Heart right ventricle (tissue), 16 donors: ENCODE measurements around the gene CLDN2. TPM values are rescaled to one million over a fixed set of nuclear protein-coding genes. Genes with fewer than 3 reads are reported as not detected.

Source experiments
- ATAC-seq, 8 donors: fragments of 200-7000 bp; cut with Tn5 transposase; one replicate each; pipeline ENCODE4 v1.9.1; 2020; ENCODE audit warnings: mild to moderate bottlenecking in 8 of 8, moderate library complexity in 8 of 8, moderate number of reproducible peaks in 1 of 8
- DNase-seq, 2 donors: peaks; one replicate each; pipeline ENCODE4 v3.0.0-alpha.2; 2020
- H3K27ac ChIP-seq, 10 donors: fragments of 200-600 bp; sonication (generic) in 2 of 10; one replicate each; pipeline versions ENCODE4 v1.5.0 to v1.8.0; 2020 to 2022; ENCODE audit warnings: mild to moderate bottlenecking in 3 of 10
- H3K27me3 ChIP-seq, 7 donors: fragments of 200-600 bp; one replicate each; pipeline ENCODE4 v1.8.0; 2021 to 2022; ENCODE audit warnings: mild to moderate bottlenecking in 2 of 7
- H3K36me3 ChIP-seq, 9 donors: fragments of 200-600 bp; sonication (generic) in 1 of 9; one replicate each; pipeline versions ENCODE4 v1.5.0 to v1.8.0; 2020 to 2022; ENCODE audit warnings: mild to moderate bottlenecking in 2 of 9
- H3K4me1 ChIP-seq, 9 donors: fragments of 200-600 bp; sonication (generic) in 1 of 9; one replicate each; pipeline versions ENCODE4 v1.5.0 to v1.8.0; 2020 to 2022; ENCODE audit warnings: mild to moderate bottlenecking in 4 of 9
- H3K4me3 ChIP-seq, 10 donors: fragments of 200-600 bp; sonication (generic) in 2 of 10; one replicate each; pipeline versions ENCODE4 v1.5.0 to v1.8.0; 2020 to 2022; ENCODE audit warnings: mild to moderate bottlenecking in 7 of 10, moderate library complexity in 2 of 10
- H3K9me3 ChIP-seq, 11 donors: fragments of 200-600 bp in 10 of 11; sonication (generic) in 2 of 11; one replicate each; pipeline versions ENCODE4 v1.5.0 to v1.8.0; 2013 to 2022; ENCODE audit warnings: mild to moderate bottlenecking in 2 of 11, control low read depth in 1 of 11, moderate library complexity in 1 of 11
- WGBS, 2 donors: extraction: QIAGEN DNeasy Blood & Tissue Kit; methylation state at CpG; one replicate each; pipeline ENCODE4 v1.1.7; 2013; ENCODE audit warnings: inconsistent platforms in 1 of 2; 5-methylcytosine and 5-hydroxymethylcytosine counted together
- intact Hi-C, 10 donors: fragments of 100-400 bp; cut with DNase I; formaldehyde crosslinking; loops; one replicate each; pipeline versions ENCODE4 v1.11.1 to v1.14.2; 2022
- polyA plus RNA-seq, 2 donors: library from polyadenylated mRNA; stranded (reverse); fragments of 200-250 nt; gene quantifications; one replicate each; pipeline ENCODE4 v1.2.3, GENCODE V29; 2013
- total RNA-seq, 10 donors: library from RNA; stranded (reverse); fragmentation: NEBNext Ultra II Directional in 3 of 10; extraction: Animal tissue kit (Norgen Biotek cat#: 25700) in 3 of 10; gene quantifications; one replicate each; pipeline versions ENCODE4 v1.2.1 to v1.2.4, GENCODE V29; 2021 to 2023
- TF ChIP-seq, protein P1 (sequence below), 9 donors: fragments of 200-600 bp; sonication (generic) in 2 of 9; IDR thresholded peaks; one replicate each; pipeline versions ENCODE4 v1.5.0 to v1.8.0; 2021 to 2022; ENCODE audit warnings: antibody characterized with exemption in 9 of 9, mild to moderate bottlenecking in 5 of 9, moderate library complexity in 1 of 9
- donor health status: Arrhythmogenic right ventricular cardiomyopathy.
- donor health status: ischemic (EF 13 %, LVEDD 7.1; RV severe dilation, severe dysfunction).
- donor health status: healthy with polysubstance abuse.
- donor health status: DM: no; HTN: yes; CAD: no.
- donor health status: DM: no; HTN: no; CAD: no.
- donor health status: ischemic (EF 25% LVEDD 6.9; RV normal size, moderate dysfunction).
- donor health status: ischemic (EF 25% LVEDD 5.7; RV mildly dilated, moderate dysfunction).
- donor health status: healthy.
- donor health status: DM: yes; HTN: yes; CAD: no.
- donor health status: Ischemic cardiomyopathy.
- donor health status: ischemic (EF 35%, LVEDD 5.7; RV mildly dilated, moderate dysfunction).
- donor health status: nonischemic (EF 11% LVEDD 7.7; RV severe dilation, severe dysfunction).
- donor health status: DM: yes; HTN: yes; CAD: no.
- donor health status: PGD.
- donor health status: ischemic (EF 29% LVEDD 5.4; RV normal size, mild dysfunction).
- donor health status: nonischemic (EF 23%, LVEDD 6.1; RV moderate dilation, normal function).

CLDN2 gene
- total and polyA plus RNA-seq, 12 donors, result 0.03 TPM; not detected in 11

DNA sequence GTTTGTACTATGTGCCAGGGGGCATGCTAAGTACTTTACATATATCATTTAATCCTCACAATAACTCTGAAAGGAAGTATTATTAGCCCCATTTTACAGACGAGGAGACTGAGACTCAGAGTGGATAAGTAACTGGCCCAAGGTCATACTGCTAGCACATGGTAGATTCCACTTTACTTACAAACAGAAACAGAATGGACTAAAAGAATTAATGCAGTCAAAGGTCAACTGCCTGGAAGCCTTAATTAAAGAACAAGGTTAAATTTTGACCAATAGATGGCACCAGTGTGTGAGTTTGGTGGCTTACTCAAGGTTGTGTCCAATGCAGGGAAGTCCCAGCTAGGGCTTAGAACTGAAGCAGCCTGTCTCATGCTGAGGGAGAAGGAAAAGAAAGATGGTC lies 21.7 kb upstream of the CLDN2 start:
- Histone ChIP-seq H3K4me3 (no peak overlapping the region), H3K27me3 (peaks cover 0 to 37% (median 0%) of the 10 kb centered on the region in 7 donors), H3K36me3 (no peaks in the 10 kb centered on the region), H3K9me3 (no peaks in the 10 kb centered on the region), H3K27ac (no peak overlapping the region), H3K4me1 (peaks cover 0 to 5% (median 0%) of the 10 kb centered on the region in 9 donors)
- intact Hi-C loops, result loop anchor here in 4 of 10 donors (5.0 to 10.0 kb wide), 3 partner anchors 54 to 996 kb away; no protein-coding TSS in a partner anchor
- 60% methylated on average over 1 of the region's 1 CpG for WGBS, 2 donors
- TF ChIP-seq, protein P1, sequence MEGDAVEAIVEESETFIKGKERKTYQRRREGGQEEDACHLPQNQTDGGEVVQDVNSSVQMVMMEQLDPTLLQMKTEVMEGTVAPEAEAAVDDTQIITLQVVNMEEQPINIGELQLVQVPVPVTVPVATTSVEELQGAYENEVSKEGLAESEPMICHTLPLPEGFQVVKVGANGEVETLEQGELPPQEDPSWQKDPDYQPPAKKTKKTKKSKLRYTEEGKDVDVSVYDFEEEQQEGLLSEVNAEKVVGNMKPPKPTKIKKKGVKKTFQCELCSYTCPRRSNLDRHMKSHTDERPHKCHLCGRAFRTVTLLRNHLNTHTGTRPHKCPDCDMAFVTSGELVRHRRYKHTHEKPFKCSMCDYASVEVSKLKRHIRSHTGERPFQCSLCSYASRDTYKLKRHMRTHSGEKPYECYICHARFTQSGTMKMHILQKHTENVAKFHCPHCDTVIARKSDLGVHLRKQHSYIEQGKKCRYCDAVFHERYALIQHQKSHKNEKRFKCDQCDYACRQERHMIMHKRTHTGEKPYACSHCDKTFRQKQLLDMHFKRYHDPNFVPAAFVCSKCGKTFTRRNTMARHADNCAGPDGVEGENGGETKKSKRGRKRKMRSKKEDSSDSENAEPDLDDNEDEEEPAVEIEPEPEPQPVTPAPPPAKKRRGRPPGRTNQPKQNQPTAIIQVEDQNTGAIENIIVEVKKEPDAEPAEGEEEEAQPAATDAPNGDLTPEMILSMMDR (IDR thresholded peaks at IDR 0.05), result peak in 7 of 9 donors; percentile 26 to 46 (median 35)
- DNase-seq (no peak), ATAC-seq (peak in 2 of 8 donors; percentile 45 to 58)

- Histone ChIP-seq H3K27me3 (peaks cover 0 to 29% (median 0%) of the 10 kb centered on the region in 7 donors), H3K4me3 (no peak overlapping the region), H3K4me1 (peaks cover 0 to 5% (median 0%) of the 10 kb centered on the region in 9 donors), H3K27ac (no peak overlapping the region), H3K36me3 (no peaks in the 10 kb centered on the region), H3K9me3 (no peaks in the 10 kb centered on the region)
- WGBS, 2 donors, result 56 to 57% methylated on average over 2 of the region's 2 CpGs
- ATAC-seq (no peak), DNase-seq (no peak)
- intact Hi-C loops, result loop anchor here in 4 of 10 donors (5.0 to 10.0 kb wide), 3 partner anchors 53 to 996 kb away; no protein-coding TSS in a partner anchor
- TF ChIP-seq, protein P1 (IDR thresholded peaks at IDR 0.05), result no peak
These were observed 20.9 kb upstream of the CLDN2 start for GRCh38 chrX:106899276-106899675.

GRCh38 chrX:106899841-106900240 lies 20.4 kb upstream of the CLDN2 start:
- WGBS, 2 donors, result 92 to 100% methylated on average over 1 of the region's 1 CpG
- H3K4me1 ChIP-seq, result peaks cover 0 to under 1% (median 0%) of the 10 kb centered on the region in 9 donors
- H3K27ac ChIP-seq, result no peak overlapping the region
- TF ChIP-seq, protein P1 (IDR thresholded peaks at IDR 0.05), result no peak
- H3K27me3 ChIP-seq, result peaks cover 0 to 24% (median 0%) of the 10 kb centered on the region in 7 donors
- H3K4me3 ChIP-seq, result no peak overlapping the region
- no peak for ATAC-seq
- H3K9me3 ChIP-seq, result no peaks in the 10 kb centered on the region
- no peak for DNase-seq
- H3K36me3 ChIP-seq, result no peaks in the 10 kb centered on the region
- intact Hi-C loops, result loop anchor here in 4 of 10 donors (5.0 to 10.0 kb wide), 4 partner anchors 42 to 995 kb away; no protein-coding TSS in a partner anchor

- Histone ChIP-seq H3K4me3 (no peak overlapping the region), H3K27me3 (peaks cover 0 to 19% (median 0%) of the 10 kb centered on the region in 7 donors), H3K9me3 (no peaks in the 10 kb centered on the region), H3K36me3 (no peaks in the 10 kb centered on the region), H3K27ac (no peak overlapping the region), H3K4me1 (no peaks in the 10 kb centered on the region)
- intact Hi-C loops, result loop anchor here in 2 of 10 donors (5.0 kb wide), 2 partner anchors 41 to 51 kb away; no protein-coding TSS in a partner anchor
- ATAC-seq (no peak), DNase-seq (no peak)
- 87 to 95% methylated on average over 3 of the region's 3 CpGs for WGBS, 2 donors
- TF ChIP-seq, protein P1 (IDR thresholded peaks at IDR 0.05), result no peak
These were observed 18.9 kb upstream of the CLDN2 start for GRCh38 chrX:106901341-106901740.
